ENCODE results near the gene NPLOC4. TPM values are rescaled to one million over a fixed set of nuclear protein-coding genes. Genes with fewer than 3 reads are reported as not detected.
A peak's percentile ranks its signal among the peaks of the same experiment; 100 is the strongest.

NPLOC4 gene
- total and polyA plus RNA-seq, 9 of the 15 experiments (the other 6 are each of a cell fraction or from before 2014, with no cell fraction given) = 1.5 to 116 (median 64.5) TPM

GRCh38 chr17:81666342-81667191 is 29.7 kb upstream of the NPLOC4 start, which contains the start of the genes CCDC137 and OXLD1 (continued):
- peak; percentile 42; the same call in 1 of the 2 replicates for TF ChIP-seq ESRRA (IDR thresholded peaks at IDR 0.05; ENCODE audit: borderline replicate concordance, low read depth)
- no peak for TF ChIP-seq ZNF695 (CRISPR knock-in tag; IDR thresholded peaks at IDR 0.05)
- TF ChIP-seq RBM14 (IDR thresholded peaks at IDR 0.05; ENCODE audit: borderline replicate concordance, insufficient read depth, low read depth, low read length) = no peak
- no peak for TF ChIP-seq KDM1A (IDR thresholded peaks at IDR 0.05)
- no peak for TF ChIP-seq KLF6 (CRISPR knock-in tag; IDR thresholded peaks at IDR 0.05; ENCODE audit: borderline replicate concordance)
- TF ChIP-seq U2AF1 (optimal IDR thresholded peaks at IDR 0.05; ENCODE audit: low read depth, low read length) = peak; percentile 72
- TF ChIP-seq BRF2 (IDR thresholded peaks at IDR 0.05; ENCODE audit: borderline replicate concordance, insufficient read depth, insufficient read length) = no peak
- TF ChIP-seq PATZ1 (CRISPR knock-in tag; IDR thresholded peaks at IDR 0.05; ENCODE audit: borderline replicate concordance) = no peak
- TF ChIP-seq GTF3C2 (IDR thresholded peaks at IDR 0.05; ENCODE audit: borderline replicate concordance, extremely low read depth, insufficient read length) = no peak
- TF ChIP-seq THAP12 (CRISPR knock-in tag; IDR thresholded peaks at IDR 0.05) = peak; percentile 68
- TF ChIP-seq ZNF217 (CRISPR knock-in tag; IDR thresholded peaks at IDR 0.05) = no peak
- no peak for TF ChIP-seq ATF1 (CRISPR knock-in tag; IDR thresholded peaks at IDR 0.05)
- TF ChIP-seq ATF1 (tag; IDR thresholded peaks at IDR 0.05) = peak; percentile 53
- no peak for TF ChIP-seq SMARCE1 (IDR thresholded peaks at IDR 0.05)

All from K562 (cell line).